Mesenchymal stem cell (in vitro differentiated cells and primary cell): ENCODE results near the gene SPINK8.

ENCODE experiments used
- DNase-seq: peaks from one replicate; pipeline ENCODE4 v3.0.0-alpha.2; 2013
- H2AFZ ChIP-seq: one replicate; pipeline ENCODE4 v1.6.1; 2013; ENCODE audit warnings: low read depth, mild to moderate bottlenecking, control low read depth, inconsistent platforms, low read length, moderate library complexity
- H2AK5ac ChIP-seq: 2 replicates; pipeline ENCODE4 v1.6.1; 2013; ENCODE audit warnings: low read length, moderate library complexity, mild to moderate bottlenecking, inconsistent platforms; ENCODE audit not compliant: severe bottlenecking
- H2BK120ac ChIP-seq: one replicate; pipeline ENCODE4 v1.6.1; 2013; ENCODE audit warnings: low read depth, mild to moderate bottlenecking, inconsistent platforms, low read length, moderate library complexity
- H2BK12ac ChIP-seq, 2 experiments: one replicate each; pipeline ENCODE4 v1.6.1; 2013; ENCODE audit warnings: inconsistent platforms in 2 of 2, low read length in 2 of 2, mild to moderate bottlenecking in 2 of 2, moderate library complexity in 2 of 2, control low read depth in 1 of 2
- H2BK15ac ChIP-seq: one replicate; pipeline ENCODE4 v1.6.1; 2013; ENCODE audit warnings: mild to moderate bottlenecking, low read depth, inconsistent platforms; ENCODE audit not compliant: poor library complexity, severe bottlenecking
- H2BK5ac ChIP-seq: 2 replicates; pipeline ENCODE4 v1.6.1; 2013; ENCODE audit warnings: low read depth, mild to moderate bottlenecking, low read length, control low read depth, inconsistent platforms; ENCODE audit not compliant: poor library complexity, severe bottlenecking
- H3K14ac ChIP-seq, 2 experiments: one replicate each; pipeline ENCODE4 v1.6.1; 2013; ENCODE audit warnings: inconsistent platforms in 2 of 2, low read length in 2 of 2, control low read depth in 1 of 2, mild to moderate bottlenecking in 1 of 2, moderate library complexity in 1 of 2
- H3K18ac ChIP-seq, 2 experiments: one replicate each; pipeline ENCODE4 v1.6.1; 2013; ENCODE audit warnings: inconsistent platforms in 2 of 2, low read length in 2 of 2, control low read depth in 1 of 2, low read depth in 1 of 2, mild to moderate bottlenecking in 1 of 2
- H3K23ac ChIP-seq, 2 experiments: one replicate each; pipeline ENCODE4 v1.6.1; 2013; ENCODE audit warnings: inconsistent platforms in 2 of 2, low read length in 2 of 2, mild to moderate bottlenecking in 2 of 2, moderate library complexity in 2 of 2, control low read depth in 1 of 2
- H3K27ac ChIP-seq: 2 replicates; pipeline ENCODE4 v1.5.1; 2013; ENCODE audit warnings: mild to moderate bottlenecking, moderate library complexity, low read length, control low read depth, inconsistent platforms; ENCODE audit not compliant: poor library complexity, severe bottlenecking
- H3K27me3 ChIP-seq, 2 experiments: 2 replicates each; pipeline versions ENCODE4 v1.6.1 to v1.7.0; 2013; ENCODE audit warnings: low read length in 2 of 2, mild to moderate bottlenecking in 2 of 2, moderate library complexity in 2 of 2, control low read depth in 1 of 2, inconsistent platforms in 1 of 2; ENCODE audit not compliant: control insufficient read depth in 1 of 2, insufficient read depth in 1 of 2
- H3K36me3 ChIP-seq, 2 experiments: 2 replicates each; pipeline versions ENCODE4 v1.6.1 to v1.7.0; 2013; ENCODE audit warnings: low read length in 2 of 2, control low read depth in 1 of 2, inconsistent platforms in 1 of 2, low read depth in 1 of 2, mild to moderate bottlenecking in 1 of 2; ENCODE audit not compliant: insufficient read depth in 2 of 2, control insufficient read depth in 1 of 2
- H3K4ac ChIP-seq, 2 experiments: one replicate each; pipeline ENCODE4 v1.6.1; 2013; ENCODE audit warnings: inconsistent platforms in 2 of 2, low read length in 2 of 2, mild to moderate bottlenecking in 2 of 2, moderate library complexity in 2 of 2, control low read depth in 1 of 2, low read depth in 1 of 2
- H3K4me1 ChIP-seq: 2 replicates; pipeline ENCODE4 v1.6.1; 2013; ENCODE audit warnings: low read depth, low read length, control low read depth; ENCODE audit not compliant: control insufficient read depth, insufficient read depth
- H3K4me2 ChIP-seq: 2 replicates; pipeline ENCODE4 v1.6.1; 2013; ENCODE audit warnings: low read length, mild to moderate bottlenecking, inconsistent platforms; ENCODE audit not compliant: poor library complexity, severe bottlenecking
- H3K4me3 ChIP-seq, 2 experiments: 2 replicates each; pipeline versions ENCODE4 v1.5.1 to v1.7.0; 2013; ENCODE audit warnings: low read length in 2 of 2, mild to moderate bottlenecking in 2 of 2, control low read depth in 1 of 2, low read depth in 1 of 2; ENCODE audit not compliant: insufficient read depth in 1 of 2
- H3K79me1 ChIP-seq: replicated peaks from 2 replicates; pipeline ENCODE4 v1.6.1; 2013; ENCODE audit warnings: mild to moderate bottlenecking, control low read depth, low read length, inconsistent platforms; ENCODE audit not compliant: poor library complexity, severe bottlenecking
- H3K9ac ChIP-seq: 2 replicates; pipeline ENCODE4 v1.7.0; 2013; ENCODE audit warnings: mild to moderate bottlenecking, low read length, moderate library complexity
- H3K9me3 ChIP-seq: 2 replicates; pipeline ENCODE4 v1.7.0; 2013; ENCODE audit warnings: mild to moderate bottlenecking, low read length; ENCODE audit not compliant: control insufficient read depth
- H4K8ac ChIP-seq: one replicate; pipeline ENCODE4 v1.6.1; 2013; ENCODE audit warnings: inconsistent platforms, mild to moderate bottlenecking, low read length, moderate library complexity
- H4K91ac ChIP-seq: one replicate; pipeline ENCODE4 v1.6.1; 2013; ENCODE audit warnings: mild to moderate bottlenecking, low read length, inconsistent platforms
- whole genome bisulfite sequencing: methylation state at CpG from one replicate; pipeline ENCODE4 v1.1.7; 2013; ENCODE audit warnings: mixed read lengths; 5-methylcytosine and 5-hydroxymethylcytosine counted together

The SPINK8 gene

GRCh38 chr3:48361928-48362327 lies 28.5 kb upstream of the SPINK8 start:
- H3K9ac ChIP-seq = no peak overlapping the region
- no peak overlapping the region for H4K8ac ChIP-seq
- H2AFZ ChIP-seq = no peak overlapping the region
- no peak overlapping the region for H3K4ac ChIP-seq
- no peak overlapping the region for H2BK12ac ChIP-seq
- no peaks in the 10 kb centered on the region for H3K79me1 ChIP-seq
- no peak overlapping the region for H4K91ac ChIP-seq
- no peaks in the 10 kb centered on the region for H3K36me3 ChIP-seq
- peaks cover 10 to 16% of the 10 kb centered on the region in 2 experiments for H3K27me3 ChIP-seq
- no peak overlapping the region for H2AK5ac ChIP-seq
- DNase-seq = no peak
- H3K4me2 ChIP-seq = no peak overlapping the region
- H3K27ac ChIP-seq = no peak overlapping the region
- no peak overlapping the region for H3K14ac ChIP-seq
- H3K4me1 ChIP-seq = no peaks in the 10 kb centered on the region
- peaks cover 24% of the 10 kb centered on the region for H3K9me3 ChIP-seq
- H3K23ac ChIP-seq = no peak overlapping the region
- no peak overlapping the region for H2BK15ac ChIP-seq
- no peak overlapping the region for H2BK120ac ChIP-seq
- no peak overlapping the region for H3K18ac ChIP-seq
- H3K4me3 ChIP-seq = no peak overlapping the region
- H2BK5ac ChIP-seq = no peak overlapping the region

DNA sequence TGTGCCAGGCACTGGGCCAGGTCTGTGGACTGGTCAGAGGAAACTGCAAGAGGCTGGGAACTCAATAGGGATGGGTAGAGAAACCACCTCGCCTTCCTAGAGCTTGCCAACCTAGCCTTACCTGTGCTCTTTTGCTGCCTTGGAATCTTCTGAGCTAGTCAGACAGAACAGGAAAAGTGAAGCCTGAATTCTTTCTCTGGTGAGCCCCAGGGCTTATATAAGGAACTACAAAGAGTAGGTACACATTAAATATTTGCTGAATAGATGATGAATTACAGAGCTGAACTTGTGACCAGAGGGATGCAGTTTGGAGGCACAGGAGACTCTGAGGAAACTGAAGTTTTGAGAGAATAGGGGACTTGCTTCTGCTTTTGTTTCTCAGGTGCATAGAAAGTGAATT lies 23.0 kb upstream of the SPINK8 start:
- Histone ChIP-seq H3K4me2 (no peak overlapping the region), H2BK5ac (no peak overlapping the region), H4K8ac (no peak overlapping the region), H3K4me3 (no peak overlapping the region), H2AK5ac (no peak overlapping the region), H2BK12ac (no peak overlapping the region), H2BK120ac (no peak overlapping the region), H3K9me3 (peaks cover 20% of the 10 kb centered on the region), H3K27ac (no peak overlapping the region), H2AFZ (no peak overlapping the region), H3K79me1 (no peaks in the 10 kb centered on the region), H4K91ac (no peak overlapping the region), H3K4ac (no peak overlapping the region), H2BK15ac (no peak overlapping the region), H3K27me3 (peaks cover 42 to 44% of the 10 kb centered on the region in 2 experiments), H3K4me1 (no peaks in the 10 kb centered on the region), H3K18ac (no peak overlapping the region), H3K23ac (no peak overlapping the region), H3K14ac (no peak overlapping the region), H3K36me3 (no peaks in the 10 kb centered on the region), H3K9ac (no peak overlapping the region)
- WGBS = 76% methylated on average over 1 of the region's 1 CpG
- DNase-seq = no peak

GRCh38 chr3:48353987-48354386 lies 20.5 kb upstream of the SPINK8 start:
- no peak overlapping the region for H3K23ac ChIP-seq
- H3K4me3 ChIP-seq = no peak overlapping the region
- 94% methylated on average over 2 of the region's 4 CpGs for WGBS

GRCh38 chr3:48352546-48352945 lies 19.1 kb upstream of the SPINK8 start:
- H2BK15ac ChIP-seq = no peak overlapping the region
- H2AK5ac ChIP-seq = no peak overlapping the region
- no peak overlapping the region for H2AFZ ChIP-seq
- H3K18ac ChIP-seq = no peak overlapping the region
- peaks cover 13% of the 10 kb centered on the region for H3K9me3 ChIP-seq
- H3K14ac ChIP-seq = no peak overlapping the region
- H3K36me3 ChIP-seq = no peaks in the 10 kb centered on the region
- H3K27me3 ChIP-seq = peaks cover 34 to 38% of the 10 kb centered on the region in 2 experiments
- no peak overlapping the region for H2BK12ac ChIP-seq
- no peak overlapping the region for H2BK5ac ChIP-seq
- H4K8ac ChIP-seq = no peak overlapping the region
- WGBS = 83% methylated on average over 6 of the region's 6 CpGs
- no peak overlapping the region for H3K23ac ChIP-seq
- H4K91ac ChIP-seq = no peak overlapping the region
- H3K4me2 ChIP-seq = no peak overlapping the region
- no peak overlapping the region for H3K4ac ChIP-seq
- no peak for DNase-seq
- no peaks in the 10 kb centered on the region for H3K4me1 ChIP-seq
- H3K27ac ChIP-seq = no peak overlapping the region
- no peak overlapping the region for H3K9ac ChIP-seq
- no peak overlapping the region for H2BK120ac ChIP-seq
- no peak overlapping the region for H3K4me3 ChIP-seq
- no peaks in the 10 kb centered on the region for H3K79me1 ChIP-seq

More at GRCh38 chr3:48353987-48354386, 20.5 kb upstream of the SPINK8 start:
- no peak overlapping the region for H2BK12ac ChIP-seq
- H2BK15ac ChIP-seq = no peak overlapping the region
- H3K36me3 ChIP-seq = no peaks in the 10 kb centered on the region
- no peak overlapping the region for H2BK120ac ChIP-seq
- no peak overlapping the region for H4K8ac ChIP-seq
- no peak overlapping the region for H3K27ac ChIP-seq
- no peak for DNase-seq
- no peak overlapping the region for H3K4ac ChIP-seq
- peaks cover 13% of the 10 kb centered on the region for H3K9me3 ChIP-seq
- H3K9ac ChIP-seq = no peak overlapping the region
- peaks cover 42 to 44% of the 10 kb centered on the region in 2 experiments for H3K27me3 ChIP-seq
- H4K91ac ChIP-seq = no peak overlapping the region
- no peak overlapping the region for H2AK5ac ChIP-seq
- no peak overlapping the region for H3K14ac ChIP-seq
- no peaks in the 10 kb centered on the region for H3K4me1 ChIP-seq
- no peak overlapping the region for H3K18ac ChIP-seq
- H2AFZ ChIP-seq = no peak overlapping the region
- H3K79me1 ChIP-seq = no peaks in the 10 kb centered on the region
- no peak overlapping the region for H3K4me2 ChIP-seq
- no peak overlapping the region for H2BK5ac ChIP-seq
